Mesenchymal stem cell (in vitro differentiated cells and primary cell): ENCODE data around the gene ADIPOQ.
"Not testable (repeated sequence)": the region's sequence is repeated elsewhere in the genome, so short reads cannot be mapped to it uniquely, and the experiment has no call there.

Experiments used
- DNase-seq: peaks from one replicate; pipeline ENCODE4 v3.0.0-alpha.2; 2013
- H2AFZ ChIP-seq: one replicate; pipeline ENCODE4 v1.6.1; 2013; ENCODE audit warnings: low read depth, mild to moderate bottlenecking, control low read depth, inconsistent platforms, low read length, moderate library complexity
- H2AK5ac ChIP-seq: 2 replicates; pipeline ENCODE4 v1.6.1; 2013; ENCODE audit warnings: low read length, moderate library complexity, mild to moderate bottlenecking, inconsistent platforms; ENCODE audit not compliant: severe bottlenecking
- H2BK120ac ChIP-seq: one replicate; pipeline ENCODE4 v1.6.1; 2013; ENCODE audit warnings: low read depth, mild to moderate bottlenecking, inconsistent platforms, low read length, moderate library complexity
- H2BK12ac ChIP-seq, 2 experiments: one replicate each; pipeline ENCODE4 v1.6.1; 2013; ENCODE audit warnings: inconsistent platforms in 2 of 2, low read length in 2 of 2, mild to moderate bottlenecking in 2 of 2, moderate library complexity in 2 of 2, control low read depth in 1 of 2
- H2BK15ac ChIP-seq: one replicate; pipeline ENCODE4 v1.6.1; 2013; ENCODE audit warnings: mild to moderate bottlenecking, low read depth, inconsistent platforms; ENCODE audit not compliant: poor library complexity, severe bottlenecking
- H2BK5ac ChIP-seq: 2 replicates; pipeline ENCODE4 v1.6.1; 2013; ENCODE audit warnings: low read depth, mild to moderate bottlenecking, low read length, control low read depth, inconsistent platforms; ENCODE audit not compliant: poor library complexity, severe bottlenecking
- H3K14ac ChIP-seq, 2 experiments: one replicate each; pipeline ENCODE4 v1.6.1; 2013; ENCODE audit warnings: inconsistent platforms in 2 of 2, low read length in 2 of 2, control low read depth in 1 of 2, mild to moderate bottlenecking in 1 of 2, moderate library complexity in 1 of 2
- H3K18ac ChIP-seq, 2 experiments: one replicate each; pipeline ENCODE4 v1.6.1; 2013; ENCODE audit warnings: inconsistent platforms in 2 of 2, low read length in 2 of 2, control low read depth in 1 of 2, low read depth in 1 of 2, mild to moderate bottlenecking in 1 of 2
- H3K23ac ChIP-seq, 2 experiments: one replicate each; pipeline ENCODE4 v1.6.1; 2013; ENCODE audit warnings: inconsistent platforms in 2 of 2, low read length in 2 of 2, mild to moderate bottlenecking in 2 of 2, moderate library complexity in 2 of 2, control low read depth in 1 of 2
- H3K27ac ChIP-seq: 2 replicates; pipeline ENCODE4 v1.5.1; 2013; ENCODE audit warnings: mild to moderate bottlenecking, moderate library complexity, low read length, control low read depth, inconsistent platforms; ENCODE audit not compliant: poor library complexity, severe bottlenecking
- H3K27me3 ChIP-seq, 2 experiments: 2 replicates each; pipeline versions ENCODE4 v1.6.1 to v1.7.0; 2013; ENCODE audit warnings: low read length in 2 of 2, mild to moderate bottlenecking in 2 of 2, moderate library complexity in 2 of 2, control low read depth in 1 of 2, inconsistent platforms in 1 of 2; ENCODE audit not compliant: control insufficient read depth in 1 of 2, insufficient read depth in 1 of 2
- H3K36me3 ChIP-seq, 2 experiments: 2 replicates each; pipeline versions ENCODE4 v1.6.1 to v1.7.0; 2013; ENCODE audit warnings: low read length in 2 of 2, control low read depth in 1 of 2, inconsistent platforms in 1 of 2, low read depth in 1 of 2, mild to moderate bottlenecking in 1 of 2; ENCODE audit not compliant: insufficient read depth in 2 of 2, control insufficient read depth in 1 of 2
- H3K4ac ChIP-seq, 2 experiments: one replicate each; pipeline ENCODE4 v1.6.1; 2013; ENCODE audit warnings: inconsistent platforms in 2 of 2, low read length in 2 of 2, mild to moderate bottlenecking in 2 of 2, moderate library complexity in 2 of 2, control low read depth in 1 of 2, low read depth in 1 of 2
- H3K4me1 ChIP-seq: 2 replicates; pipeline ENCODE4 v1.6.1; 2013; ENCODE audit warnings: low read depth, low read length, control low read depth; ENCODE audit not compliant: control insufficient read depth, insufficient read depth
- H3K4me2 ChIP-seq: 2 replicates; pipeline ENCODE4 v1.6.1; 2013; ENCODE audit warnings: low read length, mild to moderate bottlenecking, inconsistent platforms; ENCODE audit not compliant: poor library complexity, severe bottlenecking
- H3K4me3 ChIP-seq, 2 experiments: 2 replicates each; pipeline versions ENCODE4 v1.5.1 to v1.7.0; 2013; ENCODE audit warnings: low read length in 2 of 2, mild to moderate bottlenecking in 2 of 2, control low read depth in 1 of 2, low read depth in 1 of 2; ENCODE audit not compliant: insufficient read depth in 1 of 2
- H3K79me1 ChIP-seq: replicated peaks from 2 replicates; pipeline ENCODE4 v1.6.1; 2013; ENCODE audit warnings: mild to moderate bottlenecking, control low read depth, low read length, inconsistent platforms; ENCODE audit not compliant: poor library complexity, severe bottlenecking
- H3K9ac ChIP-seq: 2 replicates; pipeline ENCODE4 v1.7.0; 2013; ENCODE audit warnings: mild to moderate bottlenecking, low read length, moderate library complexity
- H3K9me3 ChIP-seq: 2 replicates; pipeline ENCODE4 v1.7.0; 2013; ENCODE audit warnings: mild to moderate bottlenecking, low read length; ENCODE audit not compliant: control insufficient read depth
- H4K8ac ChIP-seq: one replicate; pipeline ENCODE4 v1.6.1; 2013; ENCODE audit warnings: inconsistent platforms, mild to moderate bottlenecking, low read length, moderate library complexity
- H4K91ac ChIP-seq: one replicate; pipeline ENCODE4 v1.6.1; 2013; ENCODE audit warnings: mild to moderate bottlenecking, low read length, inconsistent platforms
- whole genome bisulfite sequencing: methylation state at CpG from one replicate; pipeline ENCODE4 v1.1.7; 2013; ENCODE audit warnings: mixed read lengths; 5-methylcytosine and 5-hydroxymethylcytosine counted together

ADIPOQ gene

DNA sequence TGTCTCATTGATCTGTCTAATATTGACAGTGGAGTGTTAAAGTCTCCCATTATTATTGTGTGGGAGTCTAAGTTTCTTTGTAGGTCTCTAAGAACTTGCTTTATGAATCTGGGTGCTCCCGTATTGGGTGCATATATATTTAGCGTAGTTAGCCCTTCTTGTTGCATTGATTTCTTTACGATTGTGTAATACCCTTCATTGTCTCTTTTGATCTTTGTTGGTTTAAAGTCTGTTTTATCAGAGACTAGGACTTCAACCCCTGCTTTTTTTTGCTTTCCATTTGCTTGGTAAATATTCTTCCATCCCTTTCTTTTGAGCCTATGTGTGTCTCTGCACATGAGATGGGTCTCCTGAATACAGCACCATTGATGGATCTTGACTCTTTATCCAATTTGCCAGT is 64.6 kb downstream of the ADIPOQ start:
- H3K9ac ChIP-seq, H3K23ac ChIP-seq, H3K18ac ChIP-seq, H3K36me3 ChIP-seq, H2AK5ac ChIP-seq, H2BK12ac ChIP-seq, H3K14ac ChIP-seq, H3K27ac ChIP-seq, H4K91ac ChIP-seq, H3K4me2 ChIP-seq, H2BK5ac ChIP-seq, H4K8ac ChIP-seq, H2BK120ac ChIP-seq, H2AFZ ChIP-seq, H2BK15ac ChIP-seq, H3K4me1 ChIP-seq, H3K4ac ChIP-seq, DNase-seq, H3K4me3 ChIP-seq, H3K27me3 ChIP-seq, H3K79me1 ChIP-seq, H3K9me3 ChIP-seq: not testable (repeated sequence)
- 90% methylated on average over 3 of the region's 3 CpGs for WGBS
